ENCODE results near the gene KRT81. TPM values are rescaled to one million over a fixed set of nuclear protein-coding genes. Genes with fewer than 3 reads are reported as not detected.
"Not testable (repeated sequence)": the region's sequence is repeated elsewhere in the genome, so short reads cannot be mapped to it uniquely, and the experiment has no call there.

Gene KRT81
- total and polyA plus RNA-seq, 10 donors = 0.05 to 0.37 TPM; not detected in 8

DNA sequence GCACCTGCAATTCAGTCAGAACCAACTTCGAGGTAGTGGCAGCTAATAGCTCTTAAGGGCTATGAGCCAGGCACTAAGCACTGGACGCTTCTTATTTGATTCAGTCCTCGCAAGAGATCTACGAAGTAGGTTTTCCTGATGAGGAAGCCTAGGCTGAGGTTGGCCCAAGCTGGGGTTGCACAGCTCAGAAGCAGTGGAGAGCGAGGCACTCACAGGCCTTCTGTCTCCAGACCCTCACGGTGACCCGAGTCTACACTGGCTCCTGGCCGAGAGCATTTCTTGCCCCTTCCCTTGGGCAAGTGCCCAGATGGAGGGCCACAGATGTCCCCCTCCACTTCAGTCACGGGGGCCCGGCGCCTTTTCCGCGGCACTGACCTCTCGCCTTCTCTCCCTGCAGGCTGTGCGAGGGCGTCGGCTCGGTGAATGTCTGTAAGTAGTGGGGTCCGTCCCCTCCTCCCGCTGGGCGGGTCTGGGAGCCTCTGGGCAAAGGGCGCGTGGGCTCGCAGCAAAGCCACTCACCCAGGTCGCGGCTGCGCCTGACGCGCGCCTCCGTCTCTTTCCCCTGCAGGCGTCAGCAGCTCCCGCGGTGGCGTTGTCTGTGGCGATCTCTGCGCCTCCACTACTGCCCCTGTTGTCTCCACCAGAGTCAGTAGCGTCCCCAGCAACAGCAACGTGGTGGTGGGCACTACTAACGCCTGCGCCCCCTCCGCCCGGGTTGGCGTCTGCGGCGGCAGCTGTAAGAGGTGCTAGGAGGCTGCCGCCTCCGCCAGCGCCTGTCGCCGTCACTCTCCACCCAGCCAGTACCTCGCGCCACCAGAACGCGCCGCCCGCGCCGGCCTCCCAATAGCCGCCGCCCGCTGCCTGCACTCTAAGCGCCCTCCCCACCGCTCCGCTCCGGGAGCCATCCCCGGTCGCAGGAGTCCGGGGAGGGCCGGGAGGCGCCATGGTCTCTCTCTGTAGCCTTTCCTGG lies 16.8 kb upstream of the KRT81 start:
- TF ChIP-seq, protein P1, sequence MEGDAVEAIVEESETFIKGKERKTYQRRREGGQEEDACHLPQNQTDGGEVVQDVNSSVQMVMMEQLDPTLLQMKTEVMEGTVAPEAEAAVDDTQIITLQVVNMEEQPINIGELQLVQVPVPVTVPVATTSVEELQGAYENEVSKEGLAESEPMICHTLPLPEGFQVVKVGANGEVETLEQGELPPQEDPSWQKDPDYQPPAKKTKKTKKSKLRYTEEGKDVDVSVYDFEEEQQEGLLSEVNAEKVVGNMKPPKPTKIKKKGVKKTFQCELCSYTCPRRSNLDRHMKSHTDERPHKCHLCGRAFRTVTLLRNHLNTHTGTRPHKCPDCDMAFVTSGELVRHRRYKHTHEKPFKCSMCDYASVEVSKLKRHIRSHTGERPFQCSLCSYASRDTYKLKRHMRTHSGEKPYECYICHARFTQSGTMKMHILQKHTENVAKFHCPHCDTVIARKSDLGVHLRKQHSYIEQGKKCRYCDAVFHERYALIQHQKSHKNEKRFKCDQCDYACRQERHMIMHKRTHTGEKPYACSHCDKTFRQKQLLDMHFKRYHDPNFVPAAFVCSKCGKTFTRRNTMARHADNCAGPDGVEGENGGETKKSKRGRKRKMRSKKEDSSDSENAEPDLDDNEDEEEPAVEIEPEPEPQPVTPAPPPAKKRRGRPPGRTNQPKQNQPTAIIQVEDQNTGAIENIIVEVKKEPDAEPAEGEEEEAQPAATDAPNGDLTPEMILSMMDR (IDR thresholded peaks at IDR 0.05 in 8 of 11, conservative IDR thresholded peaks at IDR 0.05 in 3 of 11) = peak in 4 of 11 experiments; percentile 8 to 35 (median 26)
- TF ChIP-seq POLR2A (IDR thresholded peaks at IDR 0.05) (no peak), POLR2AphosphoS5 (IDR thresholded peaks at IDR 0.05) (peak in 2 of 3 donors; percentile 25 to 29)
- H3K4me1 ChIP-seq = peaks cover 0 to 20% (median 11%) of the 10 kb centered on the region in 6 donors
- 8 to 22% (median 9%) methylated on average over 36 to 71 of the region's 71 CpGs for WGBS, 5 donors
- peak overlapping the region in 6 of 8 donors; percentile 12 to 61 (median 30) for H3K4me3 ChIP-seq
- peaks cover 4 to 75% (median 23%) of the 10 kb centered on the region in 7 donors for H3K27me3 ChIP-seq (replicated peaks in 1 of 7)
- DNase-seq = peak; percentile 76
- intact Hi-C loops (cut with DNase I; ENCODE audit: low total_unique reads) = no loop called here
- no peaks in the 10 kb centered on the region for H3K9me3 ChIP-seq
- peak overlapping the region in 2 of 8 donors; percentile 5 to 18 for H3K27ac ChIP-seq
- H3K36me3 ChIP-seq = no peaks in the 10 kb centered on the region

DNA sequence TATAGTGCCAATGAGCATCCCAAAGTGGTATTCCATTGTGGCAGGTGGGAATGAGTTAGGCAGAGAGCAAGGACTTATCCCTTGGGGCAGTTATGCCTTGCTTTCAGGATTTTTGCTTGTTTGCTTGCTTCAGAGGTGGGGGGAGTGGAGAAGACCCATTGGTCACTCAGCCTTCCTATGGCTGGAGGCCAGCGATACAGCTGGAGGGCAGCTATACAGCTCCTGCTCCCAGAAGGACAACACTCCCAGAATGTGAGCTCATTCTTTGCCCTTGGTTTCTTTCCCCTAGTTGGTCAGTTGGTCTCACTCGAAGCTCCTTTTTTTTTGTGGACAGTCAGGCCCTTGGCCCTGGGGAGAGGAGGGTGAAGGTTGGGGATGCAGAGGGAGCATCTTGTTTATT lies 15.4 kb upstream of the KRT81 start:
- peaks cover 4 to 64% (median 23%) of the 10 kb centered on the region in 7 donors for H3K27me3 ChIP-seq (replicated peaks in 1 of 7)
- DNase-seq = peak; percentile 20
- H3K4me3 ChIP-seq = no peak overlapping the region
- no peak for TF ChIP-seq POLR2A (IDR thresholded peaks at IDR 0.05)
- TF ChIP-seq, protein P1 (IDR thresholded peaks at IDR 0.05 in 8 of 11, conservative IDR thresholded peaks at IDR 0.05 in 3 of 11) = no peak
- no peak for TF ChIP-seq POLR2AphosphoS5 (IDR thresholded peaks at IDR 0.05)
- WGBS, 5 donors = 75 to 95% (median 90%) methylated on average over 2 of the region's 2 CpGs
- intact Hi-C loops (cut with DNase I; ENCODE audit: low total_unique reads) = no loop called here
- no peaks in the 10 kb centered on the region for H3K9me3 ChIP-seq
- H3K4me1 ChIP-seq = peaks cover 0 to 20% (median 11%) of the 10 kb centered on the region in 6 donors
- H3K27ac ChIP-seq = no peak overlapping the region
- no peaks in the 10 kb centered on the region for H3K36me3 ChIP-seq

DNA sequence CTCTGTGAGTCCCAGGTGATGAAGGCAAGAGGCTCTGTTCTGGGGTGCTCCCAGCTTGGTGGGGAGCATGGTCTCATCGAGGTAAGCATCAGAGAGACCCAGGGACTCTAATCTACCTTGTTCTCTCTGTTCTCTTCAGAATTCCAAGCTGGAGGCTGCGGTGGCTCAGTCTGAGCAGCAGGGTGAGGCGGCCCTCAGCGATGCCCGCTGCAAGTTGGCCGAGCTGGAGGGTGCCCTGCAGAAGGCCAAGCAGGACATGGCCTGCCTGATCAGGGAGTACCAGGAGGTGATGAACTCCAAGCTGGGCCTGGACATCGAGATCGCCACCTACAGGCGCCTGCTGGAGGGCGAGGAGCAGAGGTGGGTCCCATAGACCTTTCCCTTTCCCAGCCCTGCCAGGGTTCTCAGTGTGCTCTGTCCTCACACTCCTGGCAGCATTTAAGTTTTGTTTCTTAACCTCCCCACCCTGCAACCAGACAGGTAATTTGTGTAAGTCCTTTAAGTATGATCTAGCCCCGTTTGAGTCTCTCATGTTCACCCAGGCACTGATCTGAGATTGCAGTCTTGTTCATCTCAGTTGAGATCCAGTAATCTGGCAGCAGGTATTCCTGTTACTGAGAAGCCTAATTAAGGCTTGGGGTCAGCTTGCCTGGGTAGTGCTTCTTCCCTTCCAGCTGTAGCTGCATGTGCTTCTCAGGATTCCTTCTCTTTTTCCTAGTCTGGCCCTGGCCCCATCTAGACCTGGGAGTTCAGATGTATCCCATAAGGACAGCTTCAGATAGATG lies 14.8 kb upstream of the KRT81 start:
- peak; percentile 62 for DNase-seq
- WGBS, 5 donors = 61 to 87% (median 73%) methylated on average over 2 to 11 of the region's 11 CpGs
- Histone ChIP-seq H3K36me3 (no peaks in the 10 kb centered on the region), H3K27ac (no peak overlapping the region), H3K27me3 (replicated peaks in 1 of 7) (peaks cover 4 to 59% (median 23%) of the 10 kb centered on the region in 7 donors), H3K9me3 (no peaks in the 10 kb centered on the region), H3K4me1 (peaks cover 0 to 20% (median 11%) of the 10 kb centered on the region in 6 donors), H3K4me3 (no peak overlapping the region)
- intact Hi-C loops (cut with DNase I; ENCODE audit: low total_unique reads) = no loop called here
- no peak for TF ChIP-seq POLR2A (IDR thresholded peaks at IDR 0.05)
- TF ChIP-seq, protein P1 (IDR thresholded peaks at IDR 0.05 in 8 of 11, conservative IDR thresholded peaks at IDR 0.05 in 3 of 11) = peak in 4 of 11 experiments; percentile 13 to 20 (median 16)

DNA sequence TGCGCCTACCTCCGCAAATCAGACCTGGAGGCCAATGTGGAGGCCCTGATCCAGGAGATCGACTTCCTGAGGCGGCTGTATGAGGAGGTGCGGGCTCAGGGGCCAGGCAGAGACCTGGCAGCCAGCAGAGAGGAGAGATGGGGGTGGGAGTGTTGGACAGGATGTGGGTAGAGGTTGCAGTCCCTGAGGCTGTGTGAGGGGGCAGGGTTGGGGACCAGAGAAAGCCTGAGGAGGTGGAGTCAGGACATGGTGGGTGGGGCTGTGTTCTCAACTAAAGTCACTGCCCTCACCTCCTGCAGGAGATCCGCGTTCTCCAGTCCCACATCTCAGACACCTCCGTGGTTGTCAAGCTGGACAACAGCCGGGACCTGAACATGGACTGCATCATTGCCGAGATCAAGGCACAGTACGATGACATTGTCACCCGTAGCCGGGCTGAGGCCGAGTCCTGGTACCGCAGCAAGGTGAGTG lies 13.6 kb upstream of the KRT81 start:
- H3K9me3 ChIP-seq; H3K4me3 ChIP-seq; H3K27ac ChIP-seq; H3K36me3 ChIP-seq; intact Hi-C loops (cut with DNase I; ENCODE audit: low total_unique reads): not testable (repeated sequence)
- H3K4me1 ChIP-seq = peaks cover 0 to 20% (median 11%) of the 10 kb centered on the region in 6 donors
- peaks cover 4 to 47% (median 23%) of the 10 kb centered on the region in 7 donors for H3K27me3 ChIP-seq (replicated peaks in 1 of 7)
- 53 to 68% (median 62%) methylated on average over 15 of the region's 15 CpGs for WGBS, 5 donors
- DNase-seq = peak; percentile 72

DNA sequence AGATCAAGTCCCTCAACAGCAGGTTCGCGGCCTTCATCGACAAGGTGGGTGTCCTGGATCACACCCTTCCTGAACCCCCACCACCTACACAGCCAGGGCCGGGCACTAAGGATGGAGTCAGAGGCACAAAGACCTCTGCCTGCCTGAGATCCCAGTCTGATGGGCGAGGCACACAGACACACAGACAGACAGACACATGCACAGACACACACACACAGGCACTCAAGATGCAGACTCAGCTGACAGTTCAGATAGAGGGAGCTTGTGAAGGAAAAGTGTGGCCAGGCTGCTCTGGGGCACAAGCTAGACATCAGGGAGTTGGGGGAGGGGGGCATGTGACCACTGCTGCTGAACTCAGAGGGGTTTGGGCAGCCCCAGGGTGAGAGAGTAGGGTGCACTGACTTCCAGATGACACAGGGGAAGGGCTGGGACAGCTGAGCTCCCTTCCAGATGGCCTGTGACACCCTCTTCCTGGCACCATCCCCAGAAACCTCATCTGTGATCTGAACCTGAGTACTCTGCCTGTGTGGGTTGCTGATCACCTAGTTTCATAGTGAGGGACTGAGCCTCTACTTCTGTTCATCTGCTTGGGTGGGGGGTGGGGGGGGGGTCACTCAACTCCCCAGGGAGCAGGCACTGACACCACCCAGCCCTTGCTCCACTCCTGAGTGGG lies 11.0 kb upstream of the KRT81 start:
- H3K27ac ChIP-seq; H3K9me3 ChIP-seq; DNase-seq; H3K4me3 ChIP-seq; intact Hi-C loops (cut with DNase I; ENCODE audit: low total_unique reads); H3K36me3 ChIP-seq; H3K4me1 ChIP-seq: not testable (repeated sequence)
- WGBS, 5 donors = no CpG with 5 or more reads among the region's 5 CpGs
- H3K27me3 ChIP-seq (replicated peaks in 1 of 7) = peaks cover 0 to 28% (median under 1%) of the 10 kb centered on the region in 7 donors

DNA sequence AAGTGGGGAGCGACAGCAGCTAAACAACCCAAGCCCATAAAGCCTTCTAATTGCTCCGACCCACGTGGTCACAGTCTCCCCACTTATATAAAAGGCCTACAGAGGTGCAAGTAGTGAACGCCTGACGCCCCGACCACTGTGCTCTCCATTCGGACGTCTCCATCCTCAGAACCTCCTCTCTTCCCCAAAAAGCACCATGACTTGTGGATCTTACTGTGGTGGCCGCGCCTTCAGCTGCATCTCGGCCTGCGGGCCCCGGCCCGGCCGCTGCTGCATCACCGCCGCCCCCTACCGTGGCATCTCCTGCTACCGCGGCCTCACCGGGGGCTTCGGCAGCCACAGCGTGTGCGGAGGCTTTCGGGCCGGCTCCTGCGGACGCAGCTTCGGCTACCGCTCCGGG lies 10.4 kb upstream of the KRT81 start:
- peak; percentile 15 for DNase-seq
- H3K9me3 ChIP-seq; H3K4me3 ChIP-seq; intact Hi-C loops (cut with DNase I; ENCODE audit: low total_unique reads); H3K36me3 ChIP-seq; H3K27ac ChIP-seq; H3K4me1 ChIP-seq: not testable (repeated sequence)
- WGBS, 5 donors = 84 to 91% (median 88%) methylated on average over 20 to 25 of the region's 31 CpGs
- H3K27me3 ChIP-seq (replicated peaks in 1 of 7) = peaks cover 0 to 25% (median 0%) of the 10 kb centered on the region in 7 donors

All from spleen (tissue), 11 donors.